Measurements from ENCODE around the gene PRSS27.
A peak's percentile ranks its signal among the peaks of the same experiment; 100 is the strongest.

The PRSS27 gene

GRCh38 chr16:2713985-2714774 lies 5.8 kb downstream of the PRSS27 start:
- no peak for TF ChIP-seq MYC (IDR thresholded peaks at IDR 0.05; ENCODE audit: low read depth, low read length)
- TF ChIP-seq POLR2A (IDR thresholded peaks at IDR 0.05; ENCODE audit: extremely low read depth, insufficient read length): no peak
- no peak for TF ChIP-seq CTCF (IDR thresholded peaks at IDR 0.05; ENCODE audit: low read depth, low read length)
- no peak for TF ChIP-seq MAX (IDR thresholded peaks at IDR 0.05; ENCODE audit: low read depth, low read length)
- no peak overlapping the region for H3K4me3 ChIP-seq (ENCODE audit: low read depth, low read length)
- no peak for DNase-seq (ENCODE audit: low read depth)

- DNase-seq (ENCODE audit: low read depth): peak; percentile 20
- TF ChIP-seq CTCF (IDR thresholded peaks at IDR 0.05; ENCODE audit: low read depth, low read length) (no peak), MAX (IDR thresholded peaks at IDR 0.05; ENCODE audit: low read depth, low read length) (no peak), MYC (IDR thresholded peaks at IDR 0.05; ENCODE audit: low read depth, low read length) (no peak), POLR2A (IDR thresholded peaks at IDR 0.05; ENCODE audit: extremely low read depth, insufficient read length) (no peak)
- H3K4me3 ChIP-seq (ENCODE audit: low read depth, low read length): no peak overlapping the region
Measured at GRCh38 chr16:2713523-2713922, 6.5 kb downstream of the PRSS27 start.

- no peak for DNase-seq (ENCODE audit: low read depth)
- TF ChIP-seq MYC (IDR thresholded peaks at IDR 0.05; ENCODE audit: low read depth, low read length): no peak
- TF ChIP-seq CTCF (IDR thresholded peaks at IDR 0.05; ENCODE audit: low read depth, low read length): no peak
- no peak for TF ChIP-seq MAX (IDR thresholded peaks at IDR 0.05; ENCODE audit: low read depth, low read length)
- no peak for TF ChIP-seq POLR2A (IDR thresholded peaks at IDR 0.05; ENCODE audit: extremely low read depth, insufficient read length)
- H3K4me3 ChIP-seq (ENCODE audit: low read depth, low read length): no peak overlapping the region
Measured at GRCh38 chr16:2712546-2712945, 7.5 kb downstream of the PRSS27 start.

- TF ChIP-seq POLR2A (IDR thresholded peaks at IDR 0.05; ENCODE audit: extremely low read depth, insufficient read length): no peak
- no peak for TF ChIP-seq MAX (IDR thresholded peaks at IDR 0.05; ENCODE audit: low read depth, low read length)
- no peak for TF ChIP-seq MYC (IDR thresholded peaks at IDR 0.05; ENCODE audit: low read depth, low read length)
- TF ChIP-seq CTCF (IDR thresholded peaks at IDR 0.05; ENCODE audit: low read depth, low read length): no peak
- no peak overlapping the region for H3K4me3 ChIP-seq (ENCODE audit: low read depth, low read length)
- no peak for DNase-seq (ENCODE audit: low read depth)
Measured at GRCh38 chr16:2712063-2712441, 8.0 kb downstream of the PRSS27 start.

- no peak for DNase-seq (ENCODE audit: low read depth)
- TF ChIP-seq POLR2A (IDR thresholded peaks at IDR 0.05; ENCODE audit: extremely low read depth, insufficient read length): no peak
- no peak for TF ChIP-seq MAX (IDR thresholded peaks at IDR 0.05; ENCODE audit: low read depth, low read length)
- TF ChIP-seq CTCF (IDR thresholded peaks at IDR 0.05; ENCODE audit: low read depth, low read length): no peak
- TF ChIP-seq MYC (IDR thresholded peaks at IDR 0.05; ENCODE audit: low read depth, low read length): no peak
- H3K4me3 ChIP-seq (ENCODE audit: low read depth, low read length): no peak overlapping the region
Measured at GRCh38 chr16:2711370-2712062, 8.5 kb downstream of the PRSS27 start.

Measured in NB4 (cell line).